ENCODE data around the gene WDR1.

The WDR1 gene

GRCh38 chr4:10078481-10079233 is 37.9 kb downstream of the WDR1 start:
- TF ChIP-seq CTCF (IDR thresholded peaks at IDR 0.05; ENCODE audit: low read depth, low read length, poor library complexity, severe bottlenecking) (no peak), EZH2phosphoT487 (IDR thresholded peaks at IDR 0.05; ENCODE audit: borderline replicate concordance, low read length) (no peak)
- peaks cover 98% of the 10 kb centered on the region for H3K36me3 ChIP-seq (ENCODE audit: control insufficient read depth, low read length)
- H3K4me3 ChIP-seq (ENCODE audit: low read length): no peak overlapping the region
- no peak overlapping the region for H3K27ac ChIP-seq (ENCODE audit: low read depth, low read length)
- no peak overlapping the region for H3K4me2 ChIP-seq (ENCODE audit: low read length)
- H3F3A ChIP-seq (ENCODE audit: control insufficient read depth, insufficient read depth): no peaks in the 10 kb centered on the region
- H3K4me1 ChIP-seq (ENCODE audit: control insufficient read depth, low read length): no peaks in the 10 kb centered on the region
- H3K9me2 ChIP-seq (replicated peaks; ENCODE audit: control insufficient read depth, low read length): no peaks in the 10 kb centered on the region
- no peaks in the 10 kb centered on the region for H4K20me1 ChIP-seq (ENCODE audit: control insufficient read depth, insufficient read depth, low read depth, low read length)
- no peaks in the 10 kb centered on the region for H3K27me3 ChIP-seq (ENCODE audit: control insufficient read depth, low read length)
- no peaks in the 10 kb centered on the region for H3K9me3 ChIP-seq (ENCODE audit: control insufficient read depth, insufficient read depth, low read length)
- no peaks in the 10 kb centered on the region for H3K79me2 ChIP-seq (ENCODE audit: control insufficient read depth, low read length)

GRCh38 chr4:10077483-10078335 is 38.9 kb downstream of the WDR1 start:
- TF ChIP-seq CTCF (IDR thresholded peaks at IDR 0.05; ENCODE audit: low read depth, low read length, poor library complexity, severe bottlenecking) (no peak), EZH2phosphoT487 (IDR thresholded peaks at IDR 0.05; ENCODE audit: borderline replicate concordance, low read length) (no peak)
- Histone ChIP-seq H3K9me2 (replicated peaks; ENCODE audit: control insufficient read depth, low read length) (no peaks in the 10 kb centered on the region), H3K27me3 (ENCODE audit: control insufficient read depth, low read length) (no peaks in the 10 kb centered on the region), H3K36me3 (ENCODE audit: control insufficient read depth, low read length) (peaks cover 96% of the 10 kb centered on the region), H3K79me2 (ENCODE audit: control insufficient read depth, low read length) (no peaks in the 10 kb centered on the region), H3F3A (ENCODE audit: control insufficient read depth, insufficient read depth) (no peaks in the 10 kb centered on the region), H3K4me1 (ENCODE audit: control insufficient read depth, low read length) (no peaks in the 10 kb centered on the region), H3K4me2 (ENCODE audit: low read length) (no peak overlapping the region), H3K9me3 (ENCODE audit: control insufficient read depth, insufficient read depth, low read length) (no peaks in the 10 kb centered on the region), H4K20me1 (ENCODE audit: control insufficient read depth, insufficient read depth, low read depth, low read length) (no peaks in the 10 kb centered on the region), H3K27ac (ENCODE audit: low read depth, low read length) (no peak overlapping the region), H3K4me3 (ENCODE audit: low read length) (no peak overlapping the region)

GRCh38 chr4:10077076-10077475 is 39.5 kb downstream of the WDR1 start:
- Histone ChIP-seq H4K20me1 (ENCODE audit: control insufficient read depth, insufficient read depth, low read depth, low read length) (no peaks in the 10 kb centered on the region), H3F3A (ENCODE audit: control insufficient read depth, insufficient read depth) (no peaks in the 10 kb centered on the region)
- TF ChIP-seq EZH2phosphoT487 (IDR thresholded peaks at IDR 0.05; ENCODE audit: borderline replicate concordance, low read length): no peak
- no peak for TF ChIP-seq CTCF (IDR thresholded peaks at IDR 0.05; ENCODE audit: low read depth, low read length, poor library complexity, severe bottlenecking)

More at GRCh38 chr4:10077076-10077475, 39.5 kb downstream of the WDR1 start:
- no peak overlapping the region for H3K27ac ChIP-seq (ENCODE audit: low read depth, low read length)
- H3K9me2 ChIP-seq (replicated peaks; ENCODE audit: control insufficient read depth, low read length): no peaks in the 10 kb centered on the region
- no peaks in the 10 kb centered on the region for H3K79me2 ChIP-seq (ENCODE audit: control insufficient read depth, low read length)
- H3K9me3 ChIP-seq (ENCODE audit: control insufficient read depth, insufficient read depth, low read length): no peaks in the 10 kb centered on the region
- H3K4me2 ChIP-seq (ENCODE audit: low read length): no peak overlapping the region
- H3K4me1 ChIP-seq (ENCODE audit: control insufficient read depth, low read length): no peaks in the 10 kb centered on the region
- no peak overlapping the region for H3K4me3 ChIP-seq (ENCODE audit: low read length)
- no peaks in the 10 kb centered on the region for H3K27me3 ChIP-seq (ENCODE audit: control insufficient read depth, low read length)
- peaks cover 93% of the 10 kb centered on the region for H3K36me3 ChIP-seq (ENCODE audit: control insufficient read depth, low read length)

Data from DOHH2 (cell line).